Fibroblast of gingiva (primary cell): ENCODE data around the gene CACNA1C.
"Not testable (repeated sequence)": the region's sequence is repeated elsewhere in the genome, so short reads cannot be mapped to it uniquely, and the experiment has no call there.

Source experiments
- DNase-seq: peaks from one replicate; pipeline ENCODE4 v3.0.0-alpha.2; 2011; ENCODE audit warnings: low read depth

The CACNA1C gene

DNA sequence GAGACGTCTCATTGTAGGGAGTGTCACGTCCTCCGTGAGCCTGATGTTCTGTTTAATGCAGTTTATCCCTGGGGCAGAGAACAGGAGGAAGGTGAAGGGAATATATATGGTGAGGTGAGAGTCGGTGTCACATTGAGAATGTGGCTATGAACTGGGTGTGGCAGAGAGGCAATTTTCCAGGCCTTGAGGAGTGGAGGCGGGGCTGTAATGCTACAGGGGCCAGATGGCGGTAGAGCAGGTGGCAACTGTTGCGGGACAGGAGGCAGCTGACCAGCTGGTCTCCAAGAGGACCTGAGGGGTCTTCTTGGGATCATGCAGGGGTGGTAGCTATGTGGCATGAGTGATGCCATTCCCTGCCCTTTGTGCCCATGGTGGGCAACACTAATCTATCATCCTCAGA, 59.6 kb downstream of the CACNA1C start:
- DNase-seq: no peak

DNA sequence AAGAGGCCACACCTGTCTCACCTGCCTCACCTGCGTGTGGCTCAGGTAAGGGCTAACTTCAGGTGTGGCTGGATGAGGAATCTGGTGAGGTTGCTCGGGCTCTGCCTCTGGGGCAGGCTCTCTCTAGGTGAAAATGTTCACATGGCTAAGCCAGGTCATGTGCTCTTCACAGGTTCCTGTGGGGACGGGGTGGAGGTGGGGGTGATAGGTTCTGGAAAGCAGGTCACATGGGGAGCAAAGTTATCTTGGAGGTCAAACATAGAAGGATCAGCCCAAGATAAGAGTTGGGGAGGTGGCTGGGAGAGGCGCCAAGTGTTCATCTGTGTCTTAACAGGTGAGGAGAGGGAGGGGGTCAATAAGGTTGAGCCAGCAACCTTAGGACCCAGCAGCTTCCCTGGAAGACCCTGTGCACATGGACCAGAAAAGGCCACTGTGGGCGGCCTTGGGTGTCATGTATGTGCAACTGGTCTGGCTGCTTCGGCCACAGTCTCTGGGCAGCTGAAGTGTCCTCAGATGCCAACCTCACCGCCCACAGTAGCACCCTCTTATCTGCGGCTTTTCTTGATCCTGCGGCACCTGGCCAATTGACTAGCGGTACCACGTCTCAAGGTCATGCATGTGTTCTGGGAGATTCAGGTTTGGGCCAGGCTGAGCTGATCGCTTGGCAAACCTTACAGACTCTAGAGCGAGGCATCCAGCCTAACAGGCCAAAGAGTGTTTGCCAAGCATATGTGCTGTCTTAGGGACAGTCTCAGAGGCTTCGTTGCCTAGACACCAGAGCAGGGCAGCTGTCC, 60.5 kb downstream of the CACNA1C start:
- no peak for DNase-seq

DNA sequence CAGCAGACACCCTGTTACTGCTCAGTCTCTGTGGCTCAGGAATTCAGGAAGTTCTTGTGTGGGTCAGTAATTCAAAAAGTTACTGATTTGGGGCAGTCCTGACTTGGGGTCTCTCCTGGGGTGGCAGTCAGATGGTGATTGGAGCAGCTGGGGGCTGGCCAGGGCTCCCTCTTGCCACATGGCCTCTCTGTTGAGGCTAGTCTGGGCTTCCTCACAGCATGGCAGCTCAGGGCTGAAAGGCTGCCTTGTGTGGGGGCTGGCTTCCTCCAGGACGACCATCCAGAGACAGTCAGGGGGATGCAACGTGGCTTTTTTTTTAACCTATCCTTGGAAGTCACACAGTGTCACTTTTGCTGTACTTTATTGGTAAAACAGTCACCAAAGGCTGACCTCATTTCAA, 61.3 kb downstream of the CACNA1C start:
- DNase-seq: no peak

DNA sequence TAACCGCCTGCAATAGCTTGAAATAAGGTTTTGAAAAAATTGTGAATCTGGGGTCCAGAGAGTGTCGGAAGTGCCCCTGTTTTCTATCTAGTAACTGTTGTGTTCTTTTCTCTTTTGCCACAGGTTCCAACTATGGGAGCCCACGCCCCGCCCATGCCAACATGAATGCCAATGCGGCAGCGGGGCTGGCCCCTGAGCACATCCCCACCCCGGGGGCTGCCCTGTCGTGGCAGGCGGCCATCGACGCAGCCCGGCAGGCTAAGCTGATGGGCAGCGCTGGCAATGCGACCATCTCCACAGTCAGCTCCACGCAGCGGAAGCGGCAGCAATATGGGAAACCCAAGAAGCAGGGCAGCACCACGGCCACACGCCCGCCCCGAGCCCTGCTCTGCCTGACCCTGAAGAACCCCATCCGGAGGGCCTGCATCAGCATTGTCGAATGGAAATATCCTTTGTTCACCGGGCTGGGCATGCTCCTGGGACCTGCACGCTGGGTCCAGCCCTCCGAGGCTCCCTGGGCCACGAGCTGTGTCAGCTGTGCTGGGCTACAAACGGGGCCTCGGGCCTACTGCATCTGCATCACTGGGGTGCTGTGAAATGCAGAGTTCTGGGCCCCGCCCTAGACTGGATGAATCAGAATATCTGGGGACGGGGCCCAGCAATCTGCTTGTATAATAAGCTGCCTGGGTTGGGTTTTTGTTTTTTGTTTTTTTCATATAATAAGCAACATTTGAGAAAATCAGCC, 62.5 kb downstream of the CACNA1C start:
- DNase-seq: no peak

DNA sequence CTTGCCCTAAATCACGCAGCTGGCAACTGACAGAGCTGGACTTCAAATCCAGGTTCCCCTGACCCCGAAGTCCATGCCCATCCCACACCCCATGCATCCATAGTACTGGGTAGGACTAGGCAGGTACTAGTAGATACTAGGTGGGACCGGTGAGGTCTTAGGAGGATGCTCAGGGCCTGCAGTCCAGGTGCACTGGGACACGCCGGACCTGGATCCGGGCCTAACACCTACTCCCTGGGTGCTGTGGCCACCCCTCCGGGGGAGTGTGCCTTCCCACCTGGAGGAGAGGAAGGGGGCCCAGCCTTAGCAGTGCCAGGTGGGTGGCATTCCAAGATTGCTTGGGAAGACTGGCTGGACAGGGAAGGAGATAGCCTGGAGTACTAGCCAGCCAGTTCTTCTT, 64.8 kb downstream of the CACNA1C start:
- DNase-seq: no peak

DNA sequence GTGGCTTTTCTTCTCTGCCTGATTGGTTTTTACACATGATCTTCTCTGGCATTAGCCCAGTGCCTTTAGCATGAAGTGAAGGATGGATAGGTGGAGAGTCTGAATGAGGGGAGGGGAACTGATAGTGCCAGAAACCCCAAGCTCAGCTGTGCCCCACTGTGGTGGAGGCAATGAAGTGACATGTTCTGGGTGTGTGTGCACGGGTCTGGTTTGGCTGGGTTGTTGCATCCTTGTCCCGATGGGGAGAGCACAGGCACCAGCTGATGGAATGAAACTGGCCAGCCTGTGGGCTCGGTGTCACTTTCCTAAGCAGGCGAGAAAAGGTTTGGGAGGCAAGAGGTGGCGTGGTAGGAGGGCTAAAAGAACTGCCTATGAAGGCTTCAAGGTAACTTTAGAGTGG, 65.3 kb downstream of the CACNA1C start:
- no peak for DNase-seq

DNA sequence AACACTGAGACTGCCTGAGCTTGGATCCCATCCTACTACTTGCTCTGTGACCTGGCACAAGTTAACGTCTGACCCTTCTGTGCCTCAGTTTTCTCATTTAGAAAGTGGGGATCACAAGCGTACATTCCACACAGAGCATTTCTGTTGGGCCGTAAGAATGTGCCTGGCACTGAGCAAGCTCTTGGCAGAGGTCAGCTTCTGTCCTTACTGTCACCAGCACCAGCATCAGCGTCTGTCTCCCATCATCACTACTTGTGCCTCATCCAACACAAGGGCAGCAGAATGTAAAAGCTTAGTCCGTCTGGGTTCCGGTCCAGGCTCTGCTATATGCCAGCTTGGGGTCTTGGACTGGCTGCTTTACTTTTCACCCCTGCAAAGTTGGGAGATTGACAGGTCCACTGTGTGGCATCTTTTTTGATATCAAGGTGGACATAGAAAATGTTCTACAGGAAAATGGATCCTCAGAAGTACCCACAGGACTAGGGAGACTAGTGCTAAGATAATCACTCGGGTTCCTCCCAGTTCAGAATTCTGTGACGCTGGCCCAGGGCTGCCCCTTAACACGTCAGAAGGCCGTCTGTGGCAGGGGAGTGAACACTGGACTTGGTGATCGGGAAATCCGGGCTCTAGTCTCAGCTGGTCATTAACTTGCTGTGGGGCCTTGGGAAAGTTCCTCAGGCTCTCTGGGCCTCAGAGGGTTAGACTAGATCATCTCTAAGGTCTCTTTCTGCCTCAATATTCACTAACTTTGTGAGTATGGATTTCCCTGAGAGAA, 65.9 kb downstream of the CACNA1C start:
- no peak for DNase-seq

DNA sequence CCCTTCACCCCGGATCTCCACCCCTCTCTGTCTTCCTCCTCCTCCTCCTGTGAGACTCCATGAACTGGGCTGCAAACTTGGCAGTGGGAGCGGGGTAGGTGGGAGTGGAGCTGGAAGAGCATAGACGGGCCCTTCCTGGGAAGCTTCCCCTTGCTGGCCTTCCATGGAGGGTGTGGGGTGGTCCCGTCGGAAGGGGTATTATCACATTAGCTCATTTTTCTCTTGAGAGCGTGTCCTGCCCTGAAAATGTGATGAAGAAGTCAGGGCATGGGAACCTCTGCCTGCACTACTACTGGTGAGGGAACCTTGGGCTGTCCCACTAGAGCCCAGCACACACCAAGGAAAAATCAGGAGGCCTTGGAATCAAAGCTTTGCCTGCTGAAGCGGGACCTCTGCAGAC, 66.5 kb downstream of the CACNA1C start:
- DNase-seq: no peak

DNA sequence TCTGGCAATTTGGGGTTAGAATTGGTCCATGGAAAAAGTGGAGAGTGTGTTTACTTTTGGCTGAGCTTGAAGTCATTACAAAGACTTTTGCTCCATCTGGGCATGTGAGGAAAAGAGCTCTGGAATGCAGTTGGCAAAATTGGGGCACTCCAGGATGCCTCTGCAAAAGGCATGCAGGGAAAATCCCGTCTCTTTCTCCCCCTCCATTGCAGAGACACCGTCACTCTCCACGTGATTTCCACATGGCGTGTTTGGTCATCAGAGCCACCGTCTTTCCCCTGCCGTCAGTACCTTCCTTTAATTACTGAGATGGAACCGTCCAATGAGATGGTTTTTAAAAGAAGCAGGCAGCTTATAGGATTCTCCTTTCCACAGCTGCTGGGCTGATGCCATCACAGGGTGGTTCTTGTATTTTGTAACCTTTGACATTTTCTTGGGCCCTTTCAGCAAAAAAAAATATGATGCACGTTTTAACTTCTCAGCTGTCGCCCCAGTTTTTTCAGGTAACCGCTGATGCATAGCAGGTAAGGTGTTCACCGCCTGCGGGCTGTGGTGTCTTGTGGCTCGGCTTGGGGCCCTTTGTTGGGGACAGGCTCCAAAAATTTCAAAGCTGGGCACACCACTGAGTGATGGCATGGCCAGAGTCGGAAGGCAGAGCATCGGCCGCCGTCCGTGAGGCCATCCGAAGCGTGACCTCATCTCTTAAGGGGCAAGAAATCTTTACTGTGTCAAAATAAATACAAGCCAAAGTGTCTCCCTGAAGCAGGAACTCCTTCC, 68.4 kb downstream of the CACNA1C start:
- peak; percentile 56 for DNase-seq

DNA sequence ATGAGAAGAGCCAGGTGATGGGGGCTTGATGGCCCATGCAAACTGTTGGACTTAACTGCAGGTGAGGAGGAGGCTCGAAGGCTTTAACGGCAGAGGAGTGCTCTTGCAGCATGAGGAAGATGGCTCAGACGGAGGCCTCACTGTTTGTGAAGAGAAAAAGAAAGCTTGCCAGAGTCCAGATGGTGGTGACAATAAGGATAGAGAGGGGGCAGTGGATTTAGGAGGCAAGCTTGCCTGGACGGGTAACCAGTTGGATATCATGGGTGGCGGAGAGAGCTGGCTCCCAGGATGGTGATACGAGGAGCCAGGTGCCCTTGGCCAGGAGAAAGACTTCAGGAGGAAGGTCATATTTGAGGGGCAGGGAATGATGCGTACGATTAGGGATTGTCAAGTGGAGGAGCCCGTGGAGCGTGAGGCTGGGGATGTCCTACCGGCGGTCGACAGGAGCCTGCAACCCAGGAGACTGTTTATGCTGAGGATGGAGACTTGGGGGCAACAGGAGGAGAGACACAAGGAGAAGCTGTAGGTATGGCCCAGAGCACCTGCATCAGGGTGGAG, 71.8 kb downstream of the CACNA1C start:
- DNase-seq: no peak

DNA sequence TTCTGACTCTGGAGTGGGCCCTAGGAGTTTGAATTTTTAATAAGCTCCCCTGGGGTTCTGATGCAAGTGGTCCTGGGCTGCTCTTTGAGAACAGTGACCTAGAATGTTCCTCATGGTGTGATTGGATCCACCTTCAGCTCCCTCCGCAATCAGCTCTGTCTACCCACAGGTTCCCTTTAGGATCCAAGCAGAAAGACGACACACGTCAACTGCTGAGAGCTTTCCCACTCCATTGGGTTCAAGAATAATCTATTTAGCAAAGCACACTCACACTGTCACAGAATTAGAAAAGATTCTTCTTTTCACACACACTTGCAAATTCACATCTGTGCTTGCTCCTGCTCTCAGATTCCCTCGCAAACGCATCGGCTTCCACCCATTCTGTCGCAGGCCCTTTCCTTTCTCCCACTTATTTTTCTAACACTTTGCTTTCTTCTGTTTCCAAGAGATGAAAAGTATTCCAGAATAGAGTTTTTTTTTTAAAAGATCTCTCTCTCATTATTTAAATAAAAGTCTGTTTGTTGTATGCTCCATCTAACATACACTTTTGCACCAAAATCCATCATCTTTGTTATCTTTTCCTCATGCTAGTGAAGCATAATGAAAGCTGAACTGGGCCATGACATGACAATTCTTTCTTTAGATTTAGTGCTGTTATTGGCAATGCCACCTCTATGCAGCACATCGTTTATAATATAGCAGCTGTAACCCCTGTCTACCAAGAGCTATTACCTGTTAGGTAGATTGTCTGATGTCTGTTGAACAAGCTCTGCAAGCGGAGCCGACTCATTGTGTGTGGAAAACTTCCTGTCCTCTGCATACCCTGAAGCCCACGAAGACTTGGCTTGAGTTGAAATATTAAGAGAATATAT, 73.1 kb downstream of the CACNA1C start:
- no peak for DNase-seq

DNA sequence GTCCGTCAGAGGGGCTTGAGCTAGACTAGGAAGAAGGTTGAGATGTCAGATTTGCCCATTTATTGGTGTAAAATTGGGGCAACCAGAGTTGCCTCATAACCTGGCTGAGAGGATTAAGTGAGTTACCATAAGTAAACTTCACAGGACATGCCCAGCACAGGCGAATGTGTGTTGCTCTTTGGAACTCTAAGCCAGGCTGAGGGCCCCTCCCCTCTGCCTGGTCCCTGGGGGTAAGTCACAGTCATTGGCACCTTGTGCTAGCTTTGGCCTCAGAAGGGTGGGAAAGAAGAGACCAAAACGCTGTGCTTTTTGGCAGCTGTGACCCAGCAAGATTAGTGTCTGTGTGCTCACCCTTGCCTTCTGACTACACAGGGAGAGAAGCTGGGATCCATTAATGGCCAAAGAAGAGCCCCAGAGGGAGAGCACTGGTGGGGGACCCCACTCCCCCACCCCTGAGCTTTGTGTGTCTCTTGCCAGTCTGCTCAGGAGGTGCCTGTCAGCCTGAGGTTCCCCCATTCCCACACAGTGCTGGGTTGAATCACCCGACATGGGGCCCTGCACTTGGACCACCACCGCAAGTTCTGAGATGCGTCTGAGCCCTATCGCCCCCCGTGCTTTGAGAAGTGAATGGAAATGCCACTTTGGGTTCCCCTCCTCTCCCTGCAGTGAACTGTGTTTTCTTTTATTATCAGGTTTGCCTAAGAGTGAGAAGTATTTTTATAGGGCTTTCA, 74.1 kb downstream of the CACNA1C start:
- no peak for DNase-seq

DNA sequence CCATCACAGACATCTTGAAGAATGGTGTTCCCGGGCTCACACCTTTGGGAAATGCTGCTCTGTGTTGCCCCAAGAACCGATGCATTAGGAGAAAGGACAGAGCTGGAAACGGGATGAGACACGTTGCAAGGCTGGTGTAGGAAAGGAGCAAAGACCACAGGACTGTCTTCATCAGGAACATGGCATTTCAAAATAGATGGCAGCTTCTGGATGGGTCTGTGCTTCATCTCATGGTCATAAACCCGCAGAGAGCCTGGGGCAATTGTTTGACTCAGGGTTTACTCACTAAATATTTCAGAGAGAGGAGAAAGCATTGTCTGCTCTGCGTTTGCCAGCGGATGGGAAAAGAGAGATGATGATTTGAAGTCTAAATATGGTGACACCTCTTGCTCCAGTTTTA, 76.3 kb downstream of the CACNA1C start:
- peak; percentile 81 for DNase-seq

DNA sequence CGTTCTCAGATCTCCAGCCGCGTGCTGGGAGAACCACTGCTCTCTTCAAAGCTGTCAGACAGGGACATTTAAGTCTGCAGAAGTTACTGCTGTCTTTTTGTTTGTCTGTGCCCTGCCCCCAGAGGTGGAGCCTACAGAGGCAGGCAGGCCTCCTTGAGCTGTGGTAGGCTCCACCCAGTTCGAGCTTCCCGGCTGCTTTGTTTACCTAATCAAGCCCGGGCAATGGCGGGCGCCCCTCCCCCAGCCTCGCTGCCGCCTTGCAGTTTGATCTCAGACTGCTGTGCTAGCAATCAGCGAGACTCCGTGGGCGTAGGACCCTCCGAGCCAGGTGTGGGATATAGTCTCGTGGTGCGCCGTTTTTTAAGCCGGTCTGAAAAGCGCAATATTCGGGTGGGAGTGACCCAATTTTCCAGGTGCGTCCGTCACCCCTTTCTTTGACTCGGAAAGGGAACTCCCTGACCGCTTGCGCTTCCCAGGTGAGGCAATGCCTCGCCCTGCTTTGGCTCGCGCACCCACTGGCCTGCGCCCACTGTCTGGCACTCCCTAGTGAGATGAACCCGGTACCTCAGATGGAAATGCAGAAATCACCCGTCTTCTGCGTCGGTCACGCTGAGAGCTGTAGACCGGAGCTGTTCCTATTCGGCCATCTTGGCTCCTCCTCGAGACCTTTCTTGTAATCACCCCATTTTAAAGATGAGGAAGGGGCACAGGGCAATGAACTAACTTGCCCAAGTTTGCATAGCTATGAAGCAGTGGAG, 83.1 kb downstream of the CACNA1C start:
- DNase-seq: not testable (repeated sequence)

DNA sequence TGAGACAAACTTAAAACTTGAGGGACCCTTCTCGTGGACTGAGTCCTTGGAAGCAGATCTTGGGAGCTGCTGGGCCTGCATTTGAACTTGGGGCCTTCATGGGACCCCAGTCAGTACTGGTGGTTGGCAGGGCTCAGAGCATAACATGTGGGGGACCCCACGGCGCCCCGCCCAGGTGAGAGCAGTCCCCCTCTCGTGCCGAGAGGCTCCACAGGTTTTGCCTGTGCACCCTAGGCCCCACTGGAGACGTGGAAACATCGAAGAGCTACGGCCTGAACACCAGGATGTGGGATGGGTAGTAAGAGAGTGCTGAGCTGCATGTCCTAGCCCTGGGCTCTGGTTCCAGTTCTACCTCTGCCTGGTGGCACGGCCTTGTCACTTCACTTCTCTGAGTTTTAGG, 84.1 kb downstream of the CACNA1C start:
- no peak for DNase-seq

DNA sequence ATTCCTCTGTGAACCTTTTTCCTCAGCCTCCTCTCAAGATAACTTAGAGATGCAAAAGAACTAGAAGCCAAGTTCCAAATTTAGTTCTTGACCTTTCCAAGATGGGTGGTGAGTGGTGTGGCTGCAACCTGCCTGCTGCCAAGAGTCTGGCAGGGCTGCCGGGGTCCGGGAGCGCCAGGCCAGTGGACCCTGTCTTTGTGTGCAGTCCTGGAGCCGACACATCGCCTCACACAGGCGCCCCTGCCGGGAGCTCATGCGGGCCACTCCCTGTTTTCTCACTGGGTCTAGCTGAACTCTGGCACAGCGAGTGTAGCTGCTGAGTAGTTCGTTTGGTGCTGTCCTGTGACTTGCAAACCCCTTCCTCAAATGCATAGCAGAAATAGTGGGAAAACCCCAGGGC, 84.9 kb downstream of the CACNA1C start:
- DNase-seq: no peak

DNA sequence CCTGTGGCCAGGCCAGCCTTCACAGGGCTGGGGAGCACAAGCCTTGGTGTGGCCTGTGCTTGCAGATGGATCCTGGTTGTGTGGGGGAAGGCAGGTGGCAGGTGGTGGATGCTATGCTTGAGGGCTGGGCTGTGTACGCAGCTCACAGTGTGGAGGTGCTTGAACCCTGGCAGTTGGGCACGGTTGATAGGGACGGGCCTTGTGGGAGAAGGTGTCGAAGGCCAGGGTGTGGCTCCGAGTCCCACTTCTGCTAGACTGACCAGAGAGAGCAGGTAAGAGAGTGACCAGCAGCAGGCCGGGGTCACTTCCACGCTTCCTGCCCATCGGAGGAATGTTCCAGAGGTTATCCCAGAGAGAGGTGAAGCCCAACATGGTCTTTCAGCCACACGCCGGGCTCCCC, 85.5 kb downstream of the CACNA1C start:
- DNase-seq: no peak

DNA sequence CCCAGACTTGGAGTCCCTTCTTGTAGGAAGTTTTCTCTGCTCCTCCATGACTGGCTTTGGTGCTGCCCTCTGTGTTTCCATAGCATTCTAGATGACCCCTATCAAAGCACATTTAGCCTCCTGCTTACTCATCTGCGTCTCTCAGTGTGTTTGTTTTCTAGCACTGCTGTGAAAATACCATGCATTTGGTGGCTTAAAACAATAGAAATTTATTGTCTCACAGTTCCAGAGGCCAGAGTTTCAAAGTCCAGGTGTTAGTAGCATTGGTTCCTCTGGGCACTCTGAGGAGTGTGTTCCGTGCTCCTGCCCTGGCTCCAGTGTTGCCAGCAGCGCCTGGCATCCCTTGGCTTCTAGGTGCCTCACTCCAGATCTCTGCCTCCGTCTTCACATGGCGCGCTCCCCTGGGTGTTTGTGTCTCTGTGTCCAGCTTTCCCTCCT, 86.1 kb downstream of the CACNA1C start:
- peak; percentile 30 for DNase-seq

DNA sequence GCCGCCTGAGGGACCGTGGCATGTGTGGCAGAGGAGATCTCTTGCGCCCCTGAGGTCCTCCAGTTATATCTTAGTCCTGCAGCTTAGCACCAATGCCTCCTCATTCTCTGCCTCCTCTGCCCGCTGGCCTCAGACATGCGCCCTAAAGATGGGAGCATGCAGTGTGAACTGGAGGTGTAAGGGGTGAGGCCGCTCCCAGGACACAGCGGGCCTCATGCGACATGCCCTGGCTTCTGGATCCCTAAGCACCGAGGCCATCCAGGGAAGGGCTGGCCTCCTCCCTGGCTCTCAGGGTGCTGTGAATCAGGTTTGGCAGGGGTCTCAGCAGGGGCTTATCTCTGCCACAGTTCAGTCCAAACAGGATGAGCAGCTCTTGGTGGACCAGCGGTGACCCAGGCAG, 86.9 kb downstream of the CACNA1C start:
- DNase-seq: no peak
